HUES64 (cell line): ENCODE measurements around the gene PIK3R2.
"Not testable (repeated sequence)": the region's sequence is repeated elsewhere in the genome, so short reads cannot be mapped to it uniquely, and the experiment has no call there.

Source experiments
- H3K27ac ChIP-seq: 2 replicates; pipeline ENCODE4 v1.7.0; 2013; ENCODE audit warnings: low read depth, low read length, inconsistent platforms
- H3K27me3 ChIP-seq: 2 replicates; pipeline ENCODE4 v1.6.1; 2013; ENCODE audit warnings: mild to moderate bottlenecking, low read length; ENCODE audit not compliant: insufficient read depth
- H3K36me3 ChIP-seq: 2 replicates; pipeline ENCODE4 v1.6.1; 2013; ENCODE audit warnings: mild to moderate bottlenecking, low read length; ENCODE audit not compliant: insufficient read depth
- H3K4me1 ChIP-seq: 2 replicates; pipeline ENCODE4 v1.6.1; 2013; ENCODE audit warnings: mild to moderate bottlenecking, low read length, moderate library complexity; ENCODE audit not compliant: insufficient read depth
- H3K4me3 ChIP-seq: 2 replicates; pipeline ENCODE4 v1.5.1; 2013; ENCODE audit warnings: mild to moderate bottlenecking, low read length, moderate library complexity
- H3K9ac ChIP-seq: 2 replicates; pipeline ENCODE4 v1.6.1; 2013; ENCODE audit warnings: mild to moderate bottlenecking, low read depth, low read length
- H3K9me3 ChIP-seq: 2 replicates; pipeline ENCODE4 v1.6.1; 2013; ENCODE audit warnings: low read depth, low read length; ENCODE audit not compliant: insufficient read depth
- WGBS: fragments of 150-250, 120-280 bp; methylation state at CpG from one replicate; pipeline ENCODE4 v1.1.7; 2013; ENCODE audit warnings: missing lambda C conversion rate; 5-methylcytosine and 5-hydroxymethylcytosine counted together

Gene PIK3R2

DNA sequence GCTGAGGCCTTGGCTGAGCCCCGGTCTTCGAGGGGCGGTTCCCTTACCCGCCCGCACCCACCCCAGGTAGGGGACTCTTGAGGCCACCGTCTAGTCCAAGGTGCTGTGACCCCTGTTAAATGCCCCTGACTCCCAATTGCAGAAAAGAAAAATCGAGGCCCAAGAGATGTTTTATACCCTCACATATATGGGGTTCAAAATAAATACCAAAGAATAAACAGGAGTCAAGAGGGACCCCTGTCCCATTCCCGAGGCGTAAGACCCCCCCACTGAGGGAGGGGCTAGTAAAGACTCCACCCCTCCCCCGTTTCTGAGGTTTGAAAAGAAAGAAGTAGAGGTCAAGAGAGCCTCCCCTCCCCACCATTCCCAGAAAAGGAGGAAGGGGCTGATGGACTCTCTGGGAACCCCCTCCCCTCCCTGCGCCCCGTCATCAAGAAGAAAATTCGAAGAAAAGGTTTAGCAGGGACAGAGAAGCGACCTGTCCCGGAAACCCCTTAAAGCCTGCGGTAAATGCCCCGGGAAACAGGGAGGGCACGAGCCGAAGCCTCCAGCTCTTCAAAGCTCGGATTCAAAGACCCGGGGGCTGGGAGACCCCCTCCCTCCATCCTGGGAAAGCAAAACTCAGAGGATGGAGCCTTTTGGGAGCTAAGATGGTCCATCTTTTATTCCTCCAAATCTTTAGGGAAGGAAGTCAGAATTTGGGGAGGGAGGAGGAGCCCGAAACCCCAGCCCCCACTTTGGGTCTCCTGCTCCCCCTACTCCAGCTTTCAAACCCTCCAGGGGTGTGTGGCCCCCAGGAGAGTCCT lies 51.6 kb downstream of the PIK3R2 start:
- peak overlapping the region; percentile 97 for H3K27ac ChIP-seq
- H3K27me3 ChIP-seq, result peaks cover 7% of the 10 kb centered on the region; the same call in 1 of the 2 replicates
- H3K4me1 ChIP-seq, result peaks cover 9% of the 10 kb centered on the region; the same call in 1 of the 2 replicates
- H3K4me3 ChIP-seq, result peak overlapping the region; percentile 72
- no peaks in the 10 kb centered on the region for H3K9me3 ChIP-seq
- under 1% methylated on average over 18 of the region's 22 CpGs for WGBS
- H3K9ac ChIP-seq, result peak overlapping the region; percentile 74
- H3K36me3 ChIP-seq, result peaks cover 17% of the 10 kb centered on the region; the same call in 1 of the 2 replicates

DNA sequence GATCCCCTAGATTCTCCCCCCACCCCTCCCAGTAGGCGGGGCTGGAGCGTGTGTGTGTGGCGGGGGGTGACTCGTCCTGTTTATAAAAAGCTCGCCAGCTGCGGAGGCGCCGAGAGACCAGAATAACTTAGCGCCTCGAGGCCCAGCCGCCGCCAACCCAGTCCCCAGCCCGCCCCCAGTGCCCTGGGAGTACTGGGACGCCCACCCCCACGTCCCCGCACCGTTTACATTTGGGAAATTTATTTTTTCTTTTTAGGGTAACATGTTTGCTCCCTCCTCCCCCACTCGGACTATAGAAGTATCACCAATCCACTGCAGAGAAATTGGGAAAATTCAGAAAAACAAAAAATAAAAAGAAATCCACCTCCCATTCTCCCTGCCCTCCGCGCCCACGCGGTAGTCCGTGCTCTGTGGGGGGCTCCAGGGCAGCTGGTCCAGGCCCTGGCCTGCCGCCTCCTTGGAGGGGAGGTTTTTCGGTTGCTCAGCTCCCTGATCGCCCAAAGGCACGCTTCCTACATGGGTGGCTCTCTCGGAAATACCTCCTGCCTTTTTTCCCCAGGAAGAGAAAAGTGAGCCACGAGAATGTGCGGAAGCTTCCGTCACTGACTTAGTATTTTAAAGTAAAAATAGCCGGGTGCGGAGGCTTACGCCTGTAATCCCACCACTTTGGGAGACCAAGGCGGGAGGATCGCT lies 52.4 kb downstream of the PIK3R2 start:
- Histone ChIP-seq H3K4me1 (peaks cover 9% of the 10 kb centered on the region; the same call in 1 of the 2 replicates), H3K27me3 (peaks cover 7% of the 10 kb centered on the region; the same call in 1 of the 2 replicates), H3K9ac (peak overlapping the region; percentile 74), H3K27ac (peak overlapping the region; percentile 97), H3K9me3 (no peaks in the 10 kb centered on the region), H3K4me3 (peak overlapping the region; percentile 72), H3K36me3 (peaks cover 10% of the 10 kb centered on the region; the same call in 1 of the 2 replicates)
- 13% methylated on average over 29 of the region's 36 CpGs for WGBS

DNA sequence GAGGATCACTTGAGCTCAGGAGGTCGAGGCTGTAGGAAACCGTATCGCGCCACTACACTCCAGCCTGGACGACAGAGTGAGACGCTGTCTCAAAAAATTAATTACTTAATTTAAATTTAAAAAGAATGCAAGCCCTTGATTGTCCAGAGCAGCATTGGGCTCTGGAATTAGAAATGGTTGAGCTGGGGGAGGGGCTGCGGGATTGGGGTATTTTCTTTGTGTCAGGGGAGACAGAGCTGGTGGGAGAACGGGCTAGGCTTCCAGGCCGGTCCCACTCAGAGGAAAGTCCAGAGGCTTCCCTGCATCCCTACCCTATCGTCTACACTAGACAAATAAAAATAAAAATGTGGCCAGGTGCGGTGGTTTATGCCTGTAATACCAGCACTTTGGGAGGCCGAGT lies 53.1 kb downstream of the PIK3R2 start:
- Histone ChIP-seq H3K4me1 (peaks cover 9% of the 10 kb centered on the region; the same call in 1 of the 2 replicates), H3K4me3 (peak overlapping the region; percentile 72), H3K9ac (peak overlapping the region; percentile 74; the same call in 1 of the 2 replicates), H3K36me3 (peaks cover 10% of the 10 kb centered on the region; the same call in 1 of the 2 replicates), H3K27me3 (peaks cover 7% of the 10 kb centered on the region; the same call in 1 of the 2 replicates), H3K27ac (peak overlapping the region; percentile 97; the same call in 1 of the 2 replicates), H3K9me3 (no peaks in the 10 kb centered on the region)
- 86% methylated on average over 10 of the region's 12 CpGs for WGBS

DNA sequence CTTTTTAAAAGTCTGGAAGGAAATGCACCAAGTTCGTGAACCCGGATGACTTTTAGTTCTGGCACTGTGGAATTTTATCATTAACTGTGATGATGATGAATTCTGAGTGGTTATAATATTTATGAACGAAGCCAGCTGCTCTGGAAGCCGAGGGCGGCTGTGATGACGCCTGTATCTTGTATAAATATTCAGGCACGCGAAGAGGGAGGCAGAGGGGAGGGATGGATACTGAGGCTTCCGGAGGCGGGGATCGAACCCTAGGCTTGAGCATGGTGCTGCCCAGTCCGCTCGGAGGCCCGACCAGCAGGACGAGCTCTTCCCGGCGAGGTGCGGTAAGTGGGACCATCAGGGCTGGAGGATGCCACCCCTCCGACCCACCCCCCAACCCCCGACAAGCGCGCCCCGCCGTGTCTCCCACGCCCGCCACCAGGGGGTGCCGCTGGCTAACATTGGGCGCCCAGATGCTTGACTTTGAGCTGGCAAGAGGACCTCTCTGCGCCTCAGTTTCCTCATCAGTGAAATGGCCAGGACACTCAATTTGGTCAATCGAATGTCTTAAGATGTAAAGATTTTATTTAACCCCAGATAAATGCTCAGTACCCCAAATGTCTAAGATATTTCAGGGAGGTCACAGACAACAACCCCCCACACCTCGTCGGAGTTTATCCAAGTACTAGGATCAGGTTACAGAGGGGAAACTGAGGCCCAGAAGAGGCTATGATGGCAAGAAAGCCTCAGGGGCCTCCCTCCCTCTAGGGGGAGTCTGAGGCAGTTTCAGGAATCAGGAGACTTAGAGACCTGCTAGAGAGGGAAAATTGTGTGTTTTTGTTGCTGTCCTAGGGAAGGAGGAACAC lies 55.4 kb downstream of the PIK3R2 start:
- Histone ChIP-seq H3K27ac (no peak overlapping the region), H3K9ac (no peak overlapping the region), H3K4me1 (peaks cover 9% of the 10 kb centered on the region; the same call in 1 of the 2 replicates), H3K27me3 (peaks cover 2% of the 10 kb centered on the region; the same call in 1 of the 2 replicates), H3K9me3 (no peaks in the 10 kb centered on the region), H3K36me3 (no peaks in the 10 kb centered on the region), H3K4me3 (no peak overlapping the region)
- WGBS, result 44% methylated on average over 30 of the region's 32 CpGs

DNA sequence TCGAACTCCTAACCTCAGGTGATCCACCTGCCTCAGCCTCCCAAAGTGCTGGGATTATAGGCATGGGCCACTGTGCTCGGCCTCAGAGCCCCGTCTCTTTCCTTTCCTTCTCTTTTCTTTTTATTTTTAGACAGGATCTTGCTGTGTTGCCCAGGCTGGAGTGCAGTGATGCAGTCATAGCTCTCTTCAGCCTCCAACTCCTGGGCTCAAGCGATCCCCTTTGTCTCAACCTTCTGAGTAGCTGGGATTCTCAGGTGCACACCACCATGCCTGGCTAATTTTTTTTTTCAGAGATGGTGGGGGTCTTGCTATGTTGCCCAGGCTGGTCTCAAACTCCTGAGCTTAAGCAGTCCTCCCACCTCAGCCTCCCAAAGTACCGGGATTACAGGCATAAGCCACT lies 56.9 kb downstream of the PIK3R2 start:
- H3K27me3 ChIP-seq, H3K27ac ChIP-seq, H3K9me3 ChIP-seq, H3K9ac ChIP-seq, H3K4me1 ChIP-seq, H3K4me3 ChIP-seq, H3K36me3 ChIP-seq: not testable (repeated sequence)
- 90% methylated on average over 5 of the region's 5 CpGs for WGBS

DNA sequence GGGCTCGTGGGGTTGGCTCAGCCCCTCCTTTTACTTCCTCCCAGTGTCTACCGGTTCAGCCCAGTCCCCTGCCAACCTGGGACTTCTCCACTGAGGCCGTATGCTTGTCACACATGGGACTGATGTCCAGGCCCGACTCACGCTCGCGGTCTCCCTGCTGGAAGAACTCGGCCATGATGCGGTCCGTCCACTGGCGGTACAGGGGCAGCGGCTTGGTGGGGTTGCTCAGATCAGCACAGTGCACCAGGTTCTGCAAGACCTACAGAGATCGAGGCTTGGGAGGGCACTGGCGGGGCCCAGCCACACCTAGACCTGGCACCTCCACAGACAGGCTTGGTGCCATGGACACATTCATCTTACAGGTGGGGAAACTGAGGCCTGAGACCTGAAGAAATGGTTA lies 58.7 kb downstream of the PIK3R2 start:
- H3K9me3 ChIP-seq, result no peaks in the 10 kb centered on the region
- no peaks in the 10 kb centered on the region for H3K36me3 ChIP-seq
- no peak overlapping the region for H3K4me3 ChIP-seq
- H3K4me1 ChIP-seq, result 0 out of 2 replicates have a peak, but pooled peaks cover 3% of the 10 kb centered on the region
- H3K9ac ChIP-seq, result no peak overlapping the region
- no peaks in the 10 kb centered on the region for H3K27me3 ChIP-seq
- 91% methylated on average over 14 of the region's 14 CpGs for WGBS
- H3K27ac ChIP-seq, result no peak overlapping the region

DNA sequence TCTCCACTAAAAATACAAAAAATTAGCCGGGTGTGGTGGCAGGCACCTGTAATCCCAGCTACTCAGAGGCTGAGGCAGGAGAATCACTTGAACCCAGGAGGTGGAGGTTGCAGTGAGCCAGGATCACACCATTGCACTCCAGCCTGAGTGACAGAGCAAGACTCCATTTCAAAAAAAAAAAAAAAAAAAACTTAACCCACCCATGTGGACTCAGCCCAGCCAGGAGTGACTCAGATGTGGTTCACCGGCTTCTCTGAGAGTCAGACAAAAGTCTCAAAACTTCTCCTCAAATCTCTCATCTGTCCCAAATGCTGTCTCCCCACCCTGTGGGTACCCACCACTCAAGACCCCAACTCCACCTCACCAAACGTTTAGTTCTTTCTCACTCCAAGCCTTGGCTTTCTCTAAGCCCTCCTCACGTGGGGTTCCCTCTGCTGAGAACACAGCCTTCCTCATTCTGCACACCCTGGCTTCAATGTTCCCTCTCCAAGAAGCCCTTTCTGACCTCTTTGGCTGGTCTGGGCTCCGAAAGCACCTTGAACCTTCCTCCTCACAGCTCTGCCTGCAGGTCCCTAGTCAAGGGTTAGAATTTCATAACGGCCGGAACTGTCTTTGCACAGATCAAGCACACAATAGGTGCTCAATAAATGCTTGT lies 61.9 kb downstream of the PIK3R2 start:
- Histone ChIP-seq H3K36me3 (no peaks in the 10 kb centered on the region), H3K4me3 (no peak overlapping the region), H3K4me1 (no peaks in the 10 kb centered on the region; the same call in 1 of the 2 replicates), H3K27me3 (no peaks in the 10 kb centered on the region), H3K9me3 (no peaks in the 10 kb centered on the region), H3K27ac (no peak overlapping the region), H3K9ac (no peak overlapping the region)
- 79% methylated on average over 7 of the region's 7 CpGs for WGBS

DNA sequence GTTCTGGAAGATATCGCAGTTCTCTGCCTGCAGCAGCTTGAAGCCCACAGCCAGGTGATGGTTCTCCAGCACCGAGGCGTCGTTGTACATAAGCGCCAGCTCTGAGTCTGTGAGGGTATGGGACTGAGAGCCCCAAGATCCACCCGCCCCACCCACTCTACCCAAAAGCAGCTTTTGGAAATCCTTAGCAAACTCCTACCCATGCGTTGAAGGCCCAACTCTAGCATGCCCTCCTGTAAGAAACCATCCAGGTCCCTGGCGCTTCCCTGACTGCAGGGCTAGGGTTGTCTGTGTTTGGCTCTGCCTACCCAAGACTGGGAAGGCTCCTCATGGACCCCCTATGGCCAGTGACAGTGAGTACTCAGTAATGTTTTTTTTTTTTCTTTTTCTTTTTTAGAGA lies 63.8 kb downstream of the PIK3R2 start:
- Histone ChIP-seq H3K36me3 (no peaks in the 10 kb centered on the region), H3K9ac (no peak overlapping the region), H3K27ac (no peak overlapping the region), H3K4me3 (no peak overlapping the region), H3K9me3 (no peaks in the 10 kb centered on the region), H3K27me3 (no peaks in the 10 kb centered on the region), H3K4me1 (no peaks in the 10 kb centered on the region; the same call in 1 of the 2 replicates)
- 92% methylated on average over 8 of the region's 8 CpGs for WGBS

DNA sequence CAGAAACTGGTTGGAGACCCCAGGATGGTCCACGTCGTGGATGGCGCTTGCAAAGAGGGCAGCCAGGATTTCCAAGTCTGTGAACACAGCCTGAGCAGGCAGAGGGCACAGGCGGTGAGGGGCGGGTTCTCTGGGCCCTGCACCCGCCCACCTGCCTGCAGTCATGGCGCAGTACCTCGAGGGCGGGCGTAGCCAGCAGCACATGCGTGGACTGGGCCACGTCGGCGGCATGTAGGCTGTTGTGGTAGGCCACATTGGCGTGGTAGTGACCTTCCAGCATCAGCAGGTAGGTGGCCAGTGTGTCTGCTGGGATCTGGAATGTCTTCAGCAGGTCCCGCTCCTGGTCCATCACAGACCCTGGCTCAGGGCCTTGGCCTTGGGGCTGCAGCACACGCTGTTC lies 65.2 kb downstream of the PIK3R2 start:
- no peaks in the 10 kb centered on the region for H3K27me3 ChIP-seq
- WGBS, result 91% methylated on average over 17 of the region's 17 CpGs
- no peaks in the 10 kb centered on the region; the same call in 1 of the 2 replicates for H3K4me1 ChIP-seq
- no peaks in the 10 kb centered on the region for H3K36me3 ChIP-seq
- H3K9ac ChIP-seq, result no peak overlapping the region
- H3K27ac ChIP-seq, result no peak overlapping the region
- H3K4me3 ChIP-seq, result no peak overlapping the region
- H3K9me3 ChIP-seq, result no peaks in the 10 kb centered on the region

DNA sequence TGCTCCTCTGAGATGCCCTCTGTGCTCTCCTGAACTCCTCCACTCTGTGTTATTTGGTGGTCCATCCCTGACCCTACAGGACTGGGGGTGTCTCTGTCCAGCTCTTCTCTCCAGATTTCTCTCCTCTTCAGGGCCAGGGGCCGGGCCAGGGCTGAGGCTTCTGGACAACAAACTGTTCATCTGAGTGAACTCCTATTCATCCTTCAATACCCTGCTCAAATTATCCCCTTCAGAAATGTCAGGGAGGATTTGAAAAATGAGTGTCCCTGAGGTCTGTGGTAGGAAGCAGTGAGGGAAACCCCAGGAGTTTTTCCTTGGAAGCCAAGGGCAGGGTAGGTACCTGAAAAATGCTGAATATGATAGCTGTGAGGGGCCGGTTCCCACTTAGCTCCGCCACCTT lies 65.6 kb downstream of the PIK3R2 start:
- WGBS, result 92% methylated on average over 2 of the region's 3 CpGs
- no peaks in the 10 kb centered on the region for H3K27me3 ChIP-seq

More for the DNA sequence above, 65.6 kb downstream of the PIK3R2 start:
- Histone ChIP-seq H3K9ac (no peak overlapping the region), H3K4me3 (no peak overlapping the region), H3K9me3 (no peaks in the 10 kb centered on the region), H3K36me3 (no peaks in the 10 kb centered on the region), H3K27ac (no peak overlapping the region), H3K4me1 (no peaks in the 10 kb centered on the region; the same call in 1 of the 2 replicates)
